BE2C (cell line): Measurements from ENCODE around the gene CRB1.

Experiments used
- DNase-seq: peaks from one replicate; pipeline ENCODE4 v3.0.0-alpha.2; 2020
- H3K27me3 ChIP-seq: fragments of 250-450 bp; sonication (Bioruptor Pico); 2 replicates; pipeline ENCODE4 v1.5.1; 2020; ENCODE audit warnings: mild to moderate bottlenecking
- H3K36me3 ChIP-seq: fragments of 250-450 bp; sonication (Bioruptor Pico); 2 replicates; pipeline ENCODE4 v1.5.1; 2020; ENCODE audit warnings: mild to moderate bottlenecking
- H3K4me1 ChIP-seq: fragments of 250-450 bp; sonication (Bioruptor Pico); 2 replicates; pipeline ENCODE4 v1.5.1; 2020
- H3K4me3 ChIP-seq: 2 replicates; pipeline ENCODE4 v1.5.1; 2011; ENCODE audit warnings: low read depth, low read length
- H3K9me3 ChIP-seq: fragments of 250-450 bp; sonication (Bioruptor Pico); 2 replicates; pipeline ENCODE4 v1.5.1; 2020
- TF ChIP-seq, protein P1 (sequence below): IDR thresholded peaks from 2 replicates; pipeline ENCODE4 v1.5.1; 2012; ENCODE audit warnings: mild to moderate bottlenecking, low read depth, low read length

Gene CRB1

DNA sequence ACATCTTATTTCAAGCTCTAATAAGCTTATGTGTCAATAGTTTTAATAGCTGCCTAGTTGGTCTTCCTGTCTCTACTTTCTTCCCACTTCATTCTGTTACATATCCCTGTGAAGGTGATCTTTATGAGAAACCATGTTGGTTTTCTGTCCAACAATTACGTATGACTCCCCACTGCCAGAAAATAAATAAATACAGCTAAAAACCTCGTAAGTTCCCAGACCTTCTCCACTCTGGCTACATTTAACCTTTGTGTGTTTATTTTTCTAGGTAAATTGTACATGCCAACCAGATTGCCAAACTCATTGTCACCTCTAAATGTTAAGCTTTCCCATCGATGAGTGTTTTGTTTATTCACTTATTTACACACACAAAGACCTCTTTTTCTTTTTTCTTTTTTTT is 147.2 kb downstream of the CRB1 start:
- no peaks in the 10 kb centered on the region for H3K4me1 ChIP-seq
- TF ChIP-seq, protein P1, sequence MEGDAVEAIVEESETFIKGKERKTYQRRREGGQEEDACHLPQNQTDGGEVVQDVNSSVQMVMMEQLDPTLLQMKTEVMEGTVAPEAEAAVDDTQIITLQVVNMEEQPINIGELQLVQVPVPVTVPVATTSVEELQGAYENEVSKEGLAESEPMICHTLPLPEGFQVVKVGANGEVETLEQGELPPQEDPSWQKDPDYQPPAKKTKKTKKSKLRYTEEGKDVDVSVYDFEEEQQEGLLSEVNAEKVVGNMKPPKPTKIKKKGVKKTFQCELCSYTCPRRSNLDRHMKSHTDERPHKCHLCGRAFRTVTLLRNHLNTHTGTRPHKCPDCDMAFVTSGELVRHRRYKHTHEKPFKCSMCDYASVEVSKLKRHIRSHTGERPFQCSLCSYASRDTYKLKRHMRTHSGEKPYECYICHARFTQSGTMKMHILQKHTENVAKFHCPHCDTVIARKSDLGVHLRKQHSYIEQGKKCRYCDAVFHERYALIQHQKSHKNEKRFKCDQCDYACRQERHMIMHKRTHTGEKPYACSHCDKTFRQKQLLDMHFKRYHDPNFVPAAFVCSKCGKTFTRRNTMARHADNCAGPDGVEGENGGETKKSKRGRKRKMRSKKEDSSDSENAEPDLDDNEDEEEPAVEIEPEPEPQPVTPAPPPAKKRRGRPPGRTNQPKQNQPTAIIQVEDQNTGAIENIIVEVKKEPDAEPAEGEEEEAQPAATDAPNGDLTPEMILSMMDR: no peak
- no peaks in the 10 kb centered on the region for H3K9me3 ChIP-seq
- no peak for DNase-seq
- H3K36me3 ChIP-seq: no peaks in the 10 kb centered on the region
- no peak overlapping the region for H3K4me3 ChIP-seq
- no peaks in the 10 kb centered on the region for H3K27me3 ChIP-seq

DNA sequence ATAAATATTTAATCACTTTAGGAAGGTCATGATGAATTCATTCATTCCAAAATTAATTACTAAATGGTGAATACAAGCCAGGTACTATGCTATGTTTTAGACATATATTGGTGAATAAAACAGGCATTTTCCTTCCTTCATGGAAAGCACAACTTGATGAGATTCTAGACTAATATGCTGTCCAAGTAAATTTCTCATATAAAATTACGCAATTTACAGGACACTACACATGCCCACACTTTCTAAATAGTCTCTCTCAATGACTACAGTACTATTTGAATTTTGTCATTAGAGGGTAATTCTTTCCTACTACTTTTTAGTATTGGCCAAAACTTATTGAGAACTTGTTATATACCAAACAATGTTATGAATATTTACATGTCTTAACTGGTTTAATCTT is 150.6 kb downstream of the CRB1 start:
- no peaks in the 10 kb centered on the region for H3K36me3 ChIP-seq
- no peak for DNase-seq
- no peak overlapping the region for H3K4me3 ChIP-seq
- H3K4me1 ChIP-seq: no peaks in the 10 kb centered on the region
- H3K9me3 ChIP-seq: no peaks in the 10 kb centered on the region
- no peaks in the 10 kb centered on the region for H3K27me3 ChIP-seq
- TF ChIP-seq, protein P1: no peak

DNA sequence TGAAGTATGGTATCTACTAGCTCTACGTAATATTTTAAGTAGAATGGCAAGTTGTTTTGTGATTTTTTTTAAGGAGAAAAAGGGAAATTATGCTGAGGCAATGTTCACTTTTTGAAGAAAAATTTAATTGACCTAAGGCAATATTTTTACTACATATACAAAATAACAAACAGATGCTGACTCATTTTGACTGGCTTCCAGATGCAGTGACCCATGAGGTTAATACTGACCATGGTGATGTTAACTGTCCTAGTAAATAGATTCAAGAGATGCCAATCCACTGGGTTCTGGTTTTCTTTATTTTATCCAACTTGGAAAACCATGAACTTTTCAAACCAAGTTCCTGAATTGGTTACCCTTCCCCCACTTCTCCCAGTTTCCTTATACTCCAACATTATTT is 154.9 kb downstream of the CRB1 start:
- TF ChIP-seq, protein P1: no peak
- Histone ChIP-seq H3K4me3 (no peak overlapping the region), H3K36me3 (no peaks in the 10 kb centered on the region), H3K27me3 (no peaks in the 10 kb centered on the region), H3K4me1 (no peaks in the 10 kb centered on the region), H3K9me3 (no peaks in the 10 kb centered on the region)
- no peak for DNase-seq

DNA sequence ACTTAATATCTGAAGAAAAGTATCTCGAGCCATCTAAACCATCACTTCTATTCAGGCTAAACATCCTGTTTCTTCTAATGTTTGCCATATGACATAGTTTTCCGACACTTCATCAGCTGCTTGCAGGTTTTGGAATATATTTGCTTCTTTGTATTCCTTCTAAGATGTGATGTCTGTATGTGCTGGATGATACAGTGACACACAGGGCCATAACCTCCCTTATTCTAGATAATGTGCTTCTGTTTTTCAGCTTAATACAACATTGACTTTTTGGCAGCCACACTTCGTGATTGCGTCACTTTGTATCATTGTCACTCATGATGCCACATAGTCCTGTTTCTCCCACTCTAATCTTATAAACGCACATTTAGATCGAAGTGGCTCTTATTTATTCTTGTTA is 156.3 kb downstream of the CRB1 start:
- Histone ChIP-seq H3K4me1 (no peaks in the 10 kb centered on the region), H3K36me3 (no peaks in the 10 kb centered on the region), H3K4me3 (no peak overlapping the region), H3K9me3 (no peaks in the 10 kb centered on the region), H3K27me3 (no peaks in the 10 kb centered on the region)
- TF ChIP-seq, protein P1: no peak
- DNase-seq: no peak

DNA sequence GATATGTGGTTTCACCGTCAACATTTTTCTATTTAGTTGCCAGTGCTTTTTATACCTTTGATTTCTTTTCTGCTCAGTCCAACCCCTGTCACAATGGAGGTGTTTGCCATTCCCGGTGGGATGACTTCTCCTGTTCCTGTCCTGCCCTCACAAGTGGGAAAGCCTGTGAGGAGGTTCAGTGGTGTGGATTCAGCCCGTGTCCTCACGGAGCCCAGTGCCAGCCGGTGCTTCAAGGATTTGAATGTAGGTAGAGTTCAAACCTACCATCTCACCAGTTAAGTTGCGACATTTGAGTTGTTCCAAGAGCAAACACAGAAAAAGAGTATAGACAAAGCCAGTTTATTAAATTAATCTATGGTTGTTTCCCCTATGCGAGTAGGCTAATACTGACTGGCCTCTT is 161.3 kb downstream of the CRB1 start:
- Histone ChIP-seq H3K4me1 (no peaks in the 10 kb centered on the region), H3K36me3 (no peaks in the 10 kb centered on the region), H3K9me3 (no peaks in the 10 kb centered on the region), H3K4me3 (no peak overlapping the region), H3K27me3 (no peaks in the 10 kb centered on the region)
- no peak for DNase-seq
- TF ChIP-seq, protein P1: no peak

DNA sequence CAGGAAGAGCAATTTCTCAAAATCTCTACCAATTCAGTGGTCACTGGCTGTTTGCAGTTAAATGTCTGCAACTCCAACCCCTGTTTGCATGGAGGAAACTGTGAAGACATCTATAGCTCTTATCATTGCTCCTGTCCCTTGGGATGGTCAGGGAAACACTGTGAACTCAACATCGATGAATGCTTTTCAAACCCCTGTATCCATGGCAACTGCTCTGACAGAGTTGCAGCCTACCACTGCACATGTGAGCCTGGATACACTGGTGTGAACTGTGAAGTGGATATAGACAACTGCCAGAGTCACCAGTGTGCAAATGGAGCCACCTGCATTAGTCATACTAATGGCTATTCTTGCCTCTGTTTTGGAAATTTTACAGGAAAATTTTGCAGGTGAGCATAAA is 167.2 kb downstream of the CRB1 start:
- Histone ChIP-seq H3K4me1 (peaks cover 14% of the 10 kb centered on the region), H3K27me3 (no peaks in the 10 kb centered on the region), H3K36me3 (no peaks in the 10 kb centered on the region), H3K9me3 (no peaks in the 10 kb centered on the region), H3K4me3 (no peak overlapping the region)
- peak; percentile 43 for DNase-seq
- TF ChIP-seq, protein P1: no peak
